Heart left ventricle (tissue), 16 donors: Measurements from ENCODE around the gene GGT6. TPM values are rescaled to one million over a fixed set of nuclear protein-coding genes. Genes with fewer than 3 reads are reported as not detected.
A peak's percentile ranks its signal among the peaks of the same experiment; 100 is the strongest.

Experiments
- ATAC-seq, 4 donors: fragments of 200-7000 bp; cut with Tn5 transposase; one replicate each; pipeline ENCODE4 v1.9.1; 2020 to 2022; ENCODE audit warnings: moderate library complexity in 4 of 4, mild to moderate bottlenecking in 3 of 4, moderate number of reproducible peaks in 1 of 4
- DNase-seq, 5 donors: peaks; one replicate each; pipeline ENCODE4 v3.0.0-alpha.2; 2020
- H3K27ac ChIP-seq, 12 donors: fragments of 200-600 bp; sonication (generic) in 4 of 12; one replicate each; pipeline versions ENCODE4 v1.5.0 to v1.8.0; 2016 to 2022; ENCODE audit warnings: mild to moderate bottlenecking in 2 of 12
- H3K27me3 ChIP-seq, 9 donors: fragments of 200-600 bp; sonication (generic) in 2 of 9; one replicate each; pipeline versions ENCODE4 v1.5.1 to v1.8.0; 2016 to 2022; ENCODE audit warnings: mild to moderate bottlenecking in 3 of 9
- H3K36me3 ChIP-seq, 9 donors: fragments of 200-600 bp; sonication (generic) in 2 of 9; one replicate each; pipeline versions ENCODE4 v1.5.0 to v1.8.0; 2018 to 2022; ENCODE audit warnings: mild to moderate bottlenecking in 2 of 9
- H3K4me1 ChIP-seq, 12 donors: fragments of 200-600 bp; sonication (generic) in 4 of 12; one replicate each; pipeline versions ENCODE4 v1.5.0 to v1.8.0; 2016 to 2022; ENCODE audit warnings: mild to moderate bottlenecking in 3 of 12
- H3K4me3 ChIP-seq, 12 donors: fragments of 200-600 bp; sonication (generic) in 4 of 12; one replicate each; pipeline versions ENCODE4 v1.5.0 to v1.8.0; 2017 to 2022; ENCODE audit warnings: mild to moderate bottlenecking in 9 of 12, moderate library complexity in 4 of 12
- H3K9me3 ChIP-seq, 12 donors: fragments of 200-600 bp; sonication (generic) in 4 of 12; one replicate each; pipeline versions ENCODE4 v1.5.0 to v1.8.0; 2016 to 2022; ENCODE audit warnings: mild to moderate bottlenecking in 1 of 12
- CTCF ChIP-seq, 12 donors: fragments of 200-600 bp; sonication (generic) in 4 of 12; IDR thresholded peaks; one replicate each; pipeline versions ENCODE4 v1.5.0 to v1.8.0; 2018 to 2022; ENCODE audit warnings: antibody characterized with exemption in 12 of 12, mild to moderate bottlenecking in 5 of 12
- POLR2A ChIP-seq, 2 donors: fragments of 450-650 bp; IDR thresholded peaks; one replicate each; pipeline ENCODE4 v1.6.1; 2017; ENCODE audit warnings: antibody characterized with exemption in 2 of 2, mild to moderate bottlenecking in 2 of 2, moderate library complexity in 2 of 2
- WGBS, 4 donors: extraction: QIAGEN DNeasy Blood & Tissue Kit in 2 of 4; methylation state at CpG; one replicate each; pipeline versions ENCODE4 v1.1.5 to v1.1.7; 2013 to 2018; 5-methylcytosine and 5-hydroxymethylcytosine counted together
- intact Hi-C, 10 donors: fragments of 100-400 bp; cut with DNase I; formaldehyde crosslinking; loops; one replicate each; pipeline versions ENCODE4 v1.11.1 to v1.14.2; 2022
- polyA plus RNA-seq, 2 donors: library from polyadenylated mRNA; stranded (reverse); fragments of 200-250 nt; gene quantifications; one replicate each; pipeline ENCODE4 v1.2.3, GENCODE V29; 2013
- total RNA-seq, 9 donors: library from RNA; depleted of rRNA in 2 of 9; stranded (reverse); fragments of >200 nt in 2 of 9; fragmentation: NEBNext Ultra II Directional in 3 of 9; extraction: Animal tissue kit (Norgen Biotek cat#: 25700) in 3 of 9; gene quantifications; one replicate each; pipeline versions ENCODE4 v1.1.0 to v1.2.4, GENCODE V29; 2016 to 2023
- donor health status: ischemic (EF 13 %, LVEDD 7.1; RV severe dilation, severe dysfunction).
- donor health status: healthy with polysubstance abuse.
- donor health status: DM: no; HTN: yes; CAD: no.
- donor health status: DM: no; HTN: no; CAD: no.
- donor health status: ischemic (EF 25% LVEDD 6.9; RV normal size, moderate dysfunction).
- donor health status: ischemic (EF 25% LVEDD 5.7; RV mildly dilated, moderate dysfunction).
- donor health status: healthy.
- donor health status: DM: yes; HTN: yes; CAD: no.
- donor health status: ischemic (EF 35%, LVEDD 5.7; RV mildly dilated, moderate dysfunction).
- donor health status: nonischemic (EF 11% LVEDD 7.7; RV severe dilation, severe dysfunction).
- donor health status: DM: yes; HTN: yes; CAD: no.
- donor health status: PGD.
- donor health status: ischemic (EF 29% LVEDD 5.4; RV normal size, mild dysfunction).
- donor health status: nonischemic (EF 23%, LVEDD 6.1; RV moderate dilation, normal function).

Gene GGT6
- total and polyA plus RNA-seq, 11 donors: not detected

DNA sequence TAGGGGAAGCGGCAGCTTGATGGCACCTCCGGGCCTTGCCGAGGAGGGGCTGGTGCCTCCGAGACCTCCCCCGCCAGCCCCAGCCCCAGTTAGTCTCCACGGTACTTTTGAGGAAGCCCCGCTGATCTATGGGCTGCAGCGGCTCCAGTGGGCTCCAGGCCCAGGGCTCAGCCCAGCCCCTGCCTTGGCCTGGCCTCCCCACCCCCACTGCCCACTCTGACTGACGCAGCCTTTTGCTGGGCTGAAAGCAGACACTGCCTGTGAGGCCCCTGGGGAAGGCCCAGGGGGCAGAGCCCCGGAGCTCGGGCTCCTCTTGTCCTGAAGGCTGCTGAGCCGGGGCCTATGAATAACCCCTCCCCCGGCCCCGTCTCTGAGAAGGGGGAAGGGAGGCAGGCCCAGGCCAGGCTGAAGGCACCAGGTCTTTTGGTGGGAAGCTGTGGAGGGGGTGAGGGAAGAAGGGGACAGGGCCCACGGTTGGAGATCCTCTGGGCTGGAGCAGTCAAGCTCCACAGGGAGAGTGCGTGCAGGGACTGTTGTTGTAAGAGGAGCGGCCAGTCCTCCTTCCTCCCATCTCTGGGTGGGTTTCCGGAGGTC is 16.4 kb upstream of the GGT6 start:
- Histone ChIP-seq H3K27me3 (peaks cover 0 to 4% (median 0%) of the 10 kb centered on the region in 9 donors), H3K36me3 (no peaks in the 10 kb centered on the region), H3K27ac (no peak overlapping the region), H3K4me3 (no peak overlapping the region), H3K9me3 (no peaks in the 10 kb centered on the region), H3K4me1 (peaks cover 0 to 15% (median 2%) of the 10 kb centered on the region in 12 donors)
- WGBS, 4 donors: 44 to 66% (median 64%) methylated on average over 11 to 18 of the region's 18 CpGs
- DNase-seq: peak in 1 of 5 donors; percentile 18
- ATAC-seq: peak in 1 of 4 donors; percentile 33
- TF ChIP-seq POLR2A (IDR thresholded peaks at IDR 0.05) (no peak), CTCF (IDR thresholded peaks at IDR 0.05) (no peak)
- intact Hi-C loops: no loop called here

DNA sequence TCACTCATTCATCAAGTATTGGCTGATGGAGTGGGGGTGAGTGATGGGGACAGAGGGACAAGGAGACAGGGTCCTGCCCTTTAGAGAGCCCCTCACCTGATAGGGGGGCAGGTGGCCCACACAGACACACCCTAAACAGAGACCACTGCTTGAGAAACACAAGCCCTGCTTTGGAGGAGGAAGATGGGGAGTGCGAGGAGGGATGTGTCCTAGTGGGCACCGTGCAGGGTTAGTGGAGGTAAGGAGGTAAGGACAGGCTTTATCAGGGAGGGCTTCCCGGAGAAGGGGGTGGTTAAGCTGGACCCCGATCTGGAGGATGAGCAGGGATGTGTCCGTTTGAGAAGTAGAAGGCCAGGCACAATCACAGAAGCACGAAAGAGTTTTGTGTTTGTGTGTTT is 15.8 kb upstream of the GGT6 start:
- Histone ChIP-seq H3K27me3 (no peaks in the 10 kb centered on the region), H3K9me3 (no peaks in the 10 kb centered on the region), H3K4me3 (no peak overlapping the region), H3K4me1 (peaks cover 0 to 15% (median 2%) of the 10 kb centered on the region in 12 donors), H3K27ac (peak overlapping the region in 1 of 12 donors; percentile 6), H3K36me3 (no peaks in the 10 kb centered on the region)
- intact Hi-C loops: no loop called here
- TF ChIP-seq POLR2A (IDR thresholded peaks at IDR 0.05) (no peak), CTCF (IDR thresholded peaks at IDR 0.05) (no peak)
- DNase-seq (peak in 1 of 5 donors; percentile 8), ATAC-seq (no peak)
- 75 to 86% (median 81%) methylated on average over 6 of the region's 6 CpGs for WGBS, 4 donors

DNA sequence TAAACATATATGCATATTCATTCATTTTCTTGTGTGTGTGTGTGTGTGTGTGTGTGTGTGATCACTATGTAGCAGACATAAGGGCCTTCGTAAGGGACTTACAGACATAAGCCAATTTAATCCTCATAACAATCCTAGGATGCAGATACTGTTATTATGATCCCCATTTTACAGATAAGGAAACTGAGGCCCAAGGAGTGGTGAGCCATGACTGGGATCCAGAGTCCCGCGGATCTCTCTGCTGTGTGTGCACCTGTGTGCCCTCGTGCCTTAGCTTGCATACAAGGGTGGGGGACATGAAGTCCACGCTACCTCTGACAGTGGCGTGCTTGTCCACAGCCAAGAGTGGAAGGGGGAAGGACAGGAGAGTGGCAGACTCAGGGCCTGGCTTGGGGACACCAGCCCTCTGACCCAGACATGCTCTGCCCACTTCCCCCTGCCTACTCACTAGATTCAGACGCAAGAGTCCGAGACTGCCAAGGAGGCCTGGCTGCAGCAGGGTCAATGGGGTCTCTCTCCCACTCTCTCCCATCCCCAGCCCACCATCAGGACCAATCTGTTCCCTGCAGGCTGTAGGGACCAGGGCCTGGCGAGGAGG is 14.2 kb upstream of the GGT6 start:
- H3K27me3 ChIP-seq: no peaks in the 10 kb centered on the region
- H3K9me3 ChIP-seq: no peaks in the 10 kb centered on the region
- H3K27ac ChIP-seq: no peak overlapping the region
- H3K4me3 ChIP-seq: no peak overlapping the region
- no peaks in the 10 kb centered on the region for H3K36me3 ChIP-seq
- ATAC-seq (no peak), DNase-seq (peak in 1 of 5 donors; percentile 8)
- 95 to 97% (median 97%) methylated on average over 9 of the region's 9 CpGs for WGBS, 4 donors
- TF ChIP-seq CTCF (IDR thresholded peaks at IDR 0.05): no peak
- no peak for TF ChIP-seq POLR2A (IDR thresholded peaks at IDR 0.05)
- intact Hi-C loops: no loop called here
- peaks cover 0 to 15% (median 2%) of the 10 kb centered on the region in 12 donors for H3K4me1 ChIP-seq

DNA sequence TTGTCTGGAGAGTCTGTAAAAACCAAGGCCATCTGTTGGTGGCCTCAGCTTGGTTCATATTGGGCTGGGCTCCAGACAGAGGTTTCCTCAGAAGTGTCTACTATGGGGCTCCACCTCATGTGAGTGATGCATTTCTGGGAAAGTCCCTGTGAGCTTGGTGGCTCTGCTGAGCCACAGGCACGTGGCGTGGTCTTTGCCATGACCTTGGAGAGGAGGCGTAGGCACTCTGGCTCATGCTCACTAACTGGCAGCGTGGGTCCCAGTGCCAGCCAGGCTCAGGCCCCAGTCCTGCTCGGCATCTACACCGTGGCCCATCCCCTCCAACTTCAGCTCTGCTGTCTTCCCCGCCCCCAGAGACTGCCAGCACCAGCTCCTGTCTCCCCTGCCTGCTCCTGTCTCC is 13.3 kb upstream of the GGT6 start:
- intact Hi-C loops: no loop called here
- H3K4me1 ChIP-seq: peaks cover 0 to 15% (median 2%) of the 10 kb centered on the region in 12 donors
- H3K4me3 ChIP-seq: no peak overlapping the region
- DNase-seq: peak in 4 of 5 donors; percentile 51 to 86 (median 75)
- ATAC-seq: peak; percentile 71 to 93 (median 92)
- H3K27ac ChIP-seq: peak overlapping the region in 7 of 12 donors; percentile 13 to 57 (median 43)
- 34 to 49% (median 42%) methylated on average over 7 of the region's 7 CpGs for WGBS, 4 donors
- H3K9me3 ChIP-seq: no peaks in the 10 kb centered on the region
- H3K27me3 ChIP-seq: no peaks in the 10 kb centered on the region
- H3K36me3 ChIP-seq: no peaks in the 10 kb centered on the region
- no peak for TF ChIP-seq CTCF (IDR thresholded peaks at IDR 0.05)
- TF ChIP-seq POLR2A (IDR thresholded peaks at IDR 0.05): no peak
